Neuronal stem cell (in vitro differentiated cells): Measurements from ENCODE around the gene APOA1.

ENCODE experiments used
- DNase-seq: peaks from one replicate; pipeline ENCODE4 v3.0.0-alpha.2; 2013; ENCODE audit warnings: low spot score
- H2AFZ ChIP-seq: one replicate; pipeline ENCODE4 v1.6.1; 2013; ENCODE audit warnings: mild to moderate bottlenecking, low read length, inconsistent platforms
- H2AK5ac ChIP-seq: 2 replicates; pipeline ENCODE4 v1.6.1; 2013; ENCODE audit warnings: low read depth, mild to moderate bottlenecking, inconsistent platforms, low read length, moderate library complexity, mixed read lengths
- H2BK120ac ChIP-seq: 2 replicates; pipeline ENCODE4 v1.6.1; 2013; ENCODE audit warnings: low read depth, mild to moderate bottlenecking, inconsistent platforms, low read length, moderate library complexity, mixed read lengths
- H2BK12ac ChIP-seq: one replicate; pipeline ENCODE4 v1.6.1; 2013; ENCODE audit warnings: low read length, inconsistent platforms
- H2BK15ac ChIP-seq: 2 replicates; pipeline ENCODE4 v1.6.1; 2013; ENCODE audit warnings: mild to moderate bottlenecking, low read length, inconsistent platforms, mixed read lengths
- H2BK5ac ChIP-seq: one replicate; pipeline ENCODE4 v1.6.1; 2013; ENCODE audit warnings: inconsistent platforms, mild to moderate bottlenecking, low read length, moderate library complexity
- H3K14ac ChIP-seq: one replicate; pipeline ENCODE4 v1.6.1; 2013; ENCODE audit warnings: low read length, inconsistent platforms
- H3K18ac ChIP-seq: 2 replicates; pipeline ENCODE4 v1.6.1; 2013; ENCODE audit warnings: low read length, inconsistent platforms
- H3K23ac ChIP-seq: 2 replicates; pipeline ENCODE4 v1.6.1; 2013; ENCODE audit warnings: low read depth, mild to moderate bottlenecking, mixed read lengths, low read length, inconsistent platforms; ENCODE audit not compliant: poor library complexity
- H3K27ac ChIP-seq: replicated peaks from 3 replicates; pipeline ENCODE4 v1.5.1; 2013; ENCODE audit warnings: low read length, inconsistent platforms
- H3K27me3 ChIP-seq, 3 experiments: 2 replicates each; pipeline ENCODE4 v1.6.1; 2013; ENCODE audit warnings: low read length in 3 of 3, mild to moderate bottlenecking in 2 of 3, inconsistent platforms in 1 of 3, low read depth in 1 of 3, mixed read lengths in 1 of 3, moderate library complexity in 1 of 3; ENCODE audit not compliant: control insufficient read depth in 3 of 3, insufficient read depth in 3 of 3
- H3K36me3 ChIP-seq, 2 donors: replicated peaks in 1 of 2; 2 replicates each; pipeline ENCODE4 v1.6.1; 2013; ENCODE audit warnings: low read length in 2 of 2; ENCODE audit not compliant: control insufficient read depth in 2 of 2, insufficient read depth in 2 of 2
- H3K4ac ChIP-seq: 2 replicates; pipeline ENCODE4 v1.6.1; 2013; ENCODE audit warnings: inconsistent platforms, mild to moderate bottlenecking, low read length, moderate library complexity
- H3K4me1 ChIP-seq, 2 donors: 1 replicate in 1 of 2; 2 replicates in 1 of 2; pipeline ENCODE4 v1.6.1; 2013; ENCODE audit warnings: low read length in 2 of 2, low read depth in 1 of 2; ENCODE audit not compliant: control insufficient read depth in 2 of 2, insufficient read depth in 1 of 2
- H3K4me2 ChIP-seq: one replicate; pipeline ENCODE4 v1.6.1; 2013; ENCODE audit warnings: mild to moderate bottlenecking, low read length, inconsistent platforms; ENCODE audit not compliant: insufficient read depth, poor library complexity, severe bottlenecking
- H3K4me3 ChIP-seq, 2 donors: 2 replicates each; pipeline ENCODE4 v1.5.1; 2013; ENCODE audit warnings: low read length in 2 of 2, mild to moderate bottlenecking in 2 of 2, inconsistent platforms in 1 of 2, moderate library complexity in 1 of 2
- H3K79me1 ChIP-seq: one replicate; pipeline ENCODE4 v1.6.1; 2013; ENCODE audit warnings: low read depth, mild to moderate bottlenecking, inconsistent platforms, low read length, moderate library complexity
- H3K9ac ChIP-seq: one replicate; pipeline ENCODE4 v1.6.1; 2013; ENCODE audit warnings: mild to moderate bottlenecking, low read depth, low read length, inconsistent platforms; ENCODE audit not compliant: poor library complexity
- H3K9me3 ChIP-seq, 2 donors: replicated peaks in 1 of 2; 2 replicates each; pipeline versions ENCODE3 to v1.6.1; 2013; ENCODE audit warnings: low read length in 2 of 2, mild to moderate bottlenecking in 2 of 2, inconsistent platforms in 1 of 2, low read depth in 1 of 2, mixed read lengths in 1 of 2, moderate library complexity in 1 of 2; ENCODE audit not compliant: control insufficient read depth in 2 of 2, insufficient read depth in 1 of 2
- H4K8ac ChIP-seq: one replicate; pipeline ENCODE4 v1.6.1; 2013; ENCODE audit warnings: low read depth, mild to moderate bottlenecking, inconsistent platforms, low read length, moderate library complexity
- H4K91ac ChIP-seq: one replicate; pipeline ENCODE4 v1.6.1; 2013; ENCODE audit warnings: low read length, low read depth, mild to moderate bottlenecking, inconsistent platforms; ENCODE audit not compliant: poor library complexity
- WGBS, 2 donors: extraction: QIAGEN DNeasy Blood & Tissue Kit; methylation state at CpG; one replicate each; pipeline ENCODE4 v1.1.7; 2013; ENCODE audit warnings: missing lambda C conversion rate in 2 of 2, mixed read lengths in 1 of 2; ENCODE audit not compliant: insufficient read length in 2 of 2, insufficient replicate concordance in 1 of 2; ENCODE audit errors: extremely low coverage in 2 of 2; 5-methylcytosine and 5-hydroxymethylcytosine counted together

APOA1 gene

GRCh38 chr11:116856423-116856822 is 19.0 kb upstream of the APOA1 start:
- Histone ChIP-seq H2BK12ac (no peak overlapping the region), H3K18ac (no peak overlapping the region), H3K14ac (no peak overlapping the region), H3K4me3 (no peak overlapping the region), H3K9ac (no peak overlapping the region), H3K23ac (no peak overlapping the region), H3K4me1 (no peaks in the 10 kb centered on the region), H3K79me1 (peaks cover 4% of the 10 kb centered on the region), H3K36me3 (peaks cover 42 to 84% of the 10 kb centered on the region in 2 donors), H3K27ac (no peak overlapping the region), H4K91ac (no peak overlapping the region), H4K8ac (no peak overlapping the region), H2BK120ac (no peak overlapping the region), H2BK15ac (no peak overlapping the region), H3K4me2 (no peak overlapping the region), H3K27me3 (no peaks in the 10 kb centered on the region), H2BK5ac (no peak overlapping the region), H3K9me3 (peaks cover 0 to 3% of the 10 kb centered on the region in 2 donors), H2AK5ac (no peak overlapping the region), H2AFZ (no peak overlapping the region), H3K4ac (no peak overlapping the region)
- DNase-seq = no peak
- WGBS, 2 donors = no CpG with 5 or more reads among the region's 5 CpGs

GRCh38 chr11:116855413-116855812 is 18.0 kb upstream of the APOA1 start:
- Histone ChIP-seq H4K8ac (no peak overlapping the region), H3K4ac (no peak overlapping the region), H3K14ac (no peak overlapping the region), H4K91ac (no peak overlapping the region), H2BK120ac (no peak overlapping the region), H3K9ac (no peak overlapping the region), H3K4me1 (no peaks in the 10 kb centered on the region), H3K36me3 (peaks cover 35 to 77% of the 10 kb centered on the region in 2 donors), H3K27ac (no peak overlapping the region), H3K23ac (no peak overlapping the region), H3K18ac (no peak overlapping the region), H2BK5ac (no peak overlapping the region), H3K4me2 (no peak overlapping the region), H3K9me3 (peaks cover 0 to 3% of the 10 kb centered on the region in 2 donors), H3K79me1 (peaks cover 4% of the 10 kb centered on the region), H2AK5ac (no peak overlapping the region), H3K4me3 (no peak overlapping the region), H2BK12ac (no peak overlapping the region), H2BK15ac (no peak overlapping the region), H2AFZ (no peak overlapping the region), H3K27me3 (no peaks in the 10 kb centered on the region)
- DNase-seq = no peak
- WGBS, 2 donors = no CpG with 5 or more reads among the region's 7 CpGs

- Histone ChIP-seq H3K27me3 (no peaks in the 10 kb centered on the region), H2AK5ac (no peak overlapping the region), H3K23ac (no peak overlapping the region), H3K14ac (no peak overlapping the region), H3K9ac (no peak overlapping the region), H3K79me1 (no peaks in the 10 kb centered on the region), H2BK120ac (no peak overlapping the region), H3K4me1 (no peaks in the 10 kb centered on the region), H4K8ac (no peak overlapping the region), H3K36me3 (peaks cover 28 to 78% of the 10 kb centered on the region in 2 donors), H4K91ac (no peak overlapping the region), H3K4me3 (no peak overlapping the region), H3K4me2 (no peak overlapping the region), H3K18ac (no peak overlapping the region), H3K4ac (no peak overlapping the region), H2BK15ac (no peak overlapping the region), H3K9me3 (no peaks in the 10 kb centered on the region), H2BK5ac (no peak overlapping the region), H2AFZ (no peak overlapping the region), H3K27ac (no peak overlapping the region), H2BK12ac (no peak overlapping the region)
- WGBS, 2 donors = no CpG with 5 or more reads among the region's 6 CpGs
- DNase-seq = no peak
Measured at GRCh38 chr11:116853461-116854073, 16.1 kb upstream of the APOA1 start.

- H3K4me2 ChIP-seq = no peak overlapping the region
- no peak overlapping the region for H3K18ac ChIP-seq
- H3K23ac ChIP-seq = no peak overlapping the region
- no peak overlapping the region for H2BK5ac ChIP-seq
- no peak overlapping the region for H3K14ac ChIP-seq
- DNase-seq = no peak
- H3K9ac ChIP-seq = no peak overlapping the region
- no peak overlapping the region for H2AFZ ChIP-seq
- no peak overlapping the region for H3K27ac ChIP-seq
- WGBS, 2 donors = no CpG with 5 or more reads among the region's 5 CpGs
- H2BK120ac ChIP-seq = no peak overlapping the region
- H3K4ac ChIP-seq = no peak overlapping the region
- H2AK5ac ChIP-seq = no peak overlapping the region
- no peak overlapping the region for H3K4me3 ChIP-seq
- H3K36me3 ChIP-seq = peaks cover 21 to 75% of the 10 kb centered on the region in 2 donors
- no peaks in the 10 kb centered on the region for H3K79me1 ChIP-seq
- no peaks in the 10 kb centered on the region for H3K4me1 ChIP-seq
- no peaks in the 10 kb centered on the region for H3K9me3 ChIP-seq
- H4K91ac ChIP-seq = no peak overlapping the region
- H3K27me3 ChIP-seq = no peaks in the 10 kb centered on the region
- no peak overlapping the region for H2BK15ac ChIP-seq
- no peak overlapping the region for H2BK12ac ChIP-seq
- no peak overlapping the region for H4K8ac ChIP-seq
Measured at GRCh38 chr11:116852261-116853031, 15.0 kb upstream of the APOA1 start.
